NB4 (cell line): ENCODE results near the gene ITGA1.

Source experiments
- DNase-seq: peaks from one replicate; pipeline ENCODE4 v3.0.0; 2010; ENCODE audit warnings: low read depth
- H3K4me3 ChIP-seq: one replicate; pipeline ENCODE4 v1.5.1; 2011; ENCODE audit warnings: mild to moderate bottlenecking, low read depth, low read length, moderate library complexity
- CTCF ChIP-seq: IDR thresholded peaks from one replicate; pipeline ENCODE4 v1.5.1; 2012; ENCODE audit warnings: low read depth, low read length
- MAX ChIP-seq: IDR thresholded peaks from 2 replicates; pipeline ENCODE4 v1.6.1; 2011; ENCODE audit warnings: low read depth, low read length
- MYC ChIP-seq: IDR thresholded peaks from 2 replicates; pipeline ENCODE4 v1.6.1; 2011; ENCODE audit warnings: low read depth, low read length
- POLR2A ChIP-seq: IDR thresholded peaks from 2 replicates; pipeline ENCODE4 v1.6.1; 2011; ENCODE audit warnings: mild to moderate bottlenecking; ENCODE audit not compliant: insufficient read length; ENCODE audit errors: extremely low read depth

The ITGA1 gene

GRCh38 chr5:52869391-52869790 is 81.7 kb downstream of the ITGA1 start:
- TF ChIP-seq MAX (no peak), POLR2A (no peak), MYC (no peak), CTCF (no peak)
- H3K4me3 ChIP-seq, result no peak overlapping the region
- DNase-seq, result no peak

GRCh38 chr5:52870448-52870847 is 82.7 kb downstream of the ITGA1 start:
- TF ChIP-seq MYC (no peak), CTCF (no peak), MAX (no peak), POLR2A (no peak)

GRCh38 chr5:52875827-52876226 is 88.1 kb downstream of the ITGA1 start:
- no peak for DNase-seq
- H3K4me3 ChIP-seq, result no peak overlapping the region
- no peak for TF ChIP-seq MYC
- no peak for TF ChIP-seq MAX
- TF ChIP-seq POLR2A, result no peak
- TF ChIP-seq CTCF, result no peak

More at GRCh38 chr5:52870448-52870847, 82.7 kb downstream of the ITGA1 start:
- DNase-seq, result no peak
- no peak overlapping the region for H3K4me3 ChIP-seq

- no peak overlapping the region for H3K4me3 ChIP-seq
- DNase-seq, result no peak
- TF ChIP-seq MAX (no peak), POLR2A (no peak), MYC (no peak), CTCF (no peak)
Observed at GRCh38 chr5:52876456-52876855, 88.7 kb downstream of the ITGA1 start.

GRCh38 chr5:52878656-52879055 is 90.9 kb downstream of the ITGA1 start:
- no peak for DNase-seq
- H3K4me3 ChIP-seq, result no peak overlapping the region
- TF ChIP-seq MYC (no peak), MAX (no peak), POLR2A (no peak), CTCF (no peak)

- no peak for DNase-seq
- TF ChIP-seq CTCF, result no peak
- TF ChIP-seq MAX, result no peak
- TF ChIP-seq MYC, result no peak
- TF ChIP-seq POLR2A, result no peak
Observed at GRCh38 chr5:52880541-52880940, 92.8 kb downstream of the ITGA1 start.

More at GRCh38 chr5:52880541-52880940, 92.8 kb downstream of the ITGA1 start:
- no peak overlapping the region for H3K4me3 ChIP-seq
